GM12878 (cell line): ENCODE data around the gene SF1. TPM values are rescaled to one million over a fixed set of nuclear protein-coding genes. Genes with fewer than 3 reads are reported as not detected.
A peak's percentile ranks its signal among the peaks of the same experiment; 100 is the strongest.

Experiments used
- ATAC-seq: fragments of 200-7000 bp; cut with Tn5 transposase; 3 replicates; pipeline ENCODE4 v1.9.1; 2020; ENCODE audit warnings: mild to moderate bottlenecking, moderate library complexity
- BruUV-seq: library from RNA; stranded (reverse); fragments of 400-500 nt; replicated peaks from 2 replicates; lab custom pipeline; 2021; lab: Mats Ljungman, UMichigan
- CTCF ChIA-PET: fragments of 300-600 bp; sonication (Branson Sonifier 250); formaldehyde crosslinking; extraction: SDS; loops from one replicate; lab custom pipeline; 2021; ENCODE audit warnings: inconsistent platforms; lab: Yijun Ruan, JAX
- POLR2A ChIA-PET: fragments of 350-600 bp; formaldehyde crosslinking; extraction: SDS; loops from one replicate; lab custom pipeline; 2021; ENCODE audit warnings: inconsistent platforms; lab: Charles Lee
- RAD21 ChIA-PET: fragments of 300-600 bp; sonication (Branson Sonifier 250); formaldehyde crosslinking; loops from one replicate; lab custom pipeline; 2023; ENCODE audit warnings: antibody characterized with exemption; ENCODE audit not compliant: unreplicated experiment; lab: Charles Lee
- SMC1A ChIA-PET: fragments of 300-600 bp; sonication (Branson Sonifier 250); formaldehyde crosslinking; loops from one replicate; lab custom pipeline; 2023; ENCODE audit not compliant: unreplicated experiment, uncharacterized antibody; lab: Charles Lee
- DNase-seq: peaks from one replicate; pipeline ENCODE4 v3.0.0-alpha.2; 2011; ENCODE audit warnings: low read depth, low spot score
- FAIRE-seq: peaks from 3 replicates; lab custom pipeline; 2011; peaks lifted over from hg19 to GRCh38; lab: Jason Lieb, UNC
- H2AFZ ChIP-seq: 2 replicates; pipeline ENCODE4 v1.6.0; 2011; ENCODE audit warnings: low read depth, low read length, control low read depth; ENCODE audit not compliant: control insufficient read depth
- H3K27ac ChIP-seq: 2 replicates; pipeline ENCODE4 v1.5.1; 2011; ENCODE audit warnings: control low read depth; ENCODE audit not compliant: control insufficient read depth, insufficient read depth
- H3K27me3 ChIP-seq, 2 experiments: replicated peaks in 1 of 2; 2 replicates each; pipeline versions ENCODE4 v1.6.0 to v1.6.1; 2011; ENCODE audit warnings: low read length in 1 of 2; ENCODE audit not compliant: control insufficient read depth in 2 of 2, insufficient read depth in 2 of 2
- H3K36me3 ChIP-seq, 2 experiments: 2 replicates each; pipeline ENCODE4 v1.5.1; 2011; ENCODE audit warnings: low read length in 1 of 2; ENCODE audit not compliant: control insufficient read depth in 2 of 2, insufficient read depth in 2 of 2
- H3K4me1 ChIP-seq: 2 replicates; pipeline ENCODE4 v1.6.1; 2011; ENCODE audit warnings: mild to moderate bottlenecking, low read length, moderate library complexity, mixed read lengths; ENCODE audit not compliant: control insufficient read depth, insufficient read depth
- H3K4me2 ChIP-seq: 2 replicates; pipeline ENCODE4 v1.6.0; 2011; ENCODE audit warnings: control low read depth; ENCODE audit not compliant: control insufficient read depth, insufficient read depth
- H3K4me3 ChIP-seq: fragments of 200-600 bp; sonication (generic); 2 replicates; pipeline ENCODE4 v1.5.1; 2016
- H3K79me2 ChIP-seq: 2 replicates; pipeline ENCODE4 v1.6.0; 2011; ENCODE audit warnings: low read length; ENCODE audit not compliant: control insufficient read depth, insufficient read depth
- H3K9ac ChIP-seq: 2 replicates; pipeline ENCODE4 v1.8.0; 2011; ENCODE audit warnings: low read length, control low read depth, mixed read lengths; ENCODE audit not compliant: control insufficient read depth, insufficient read depth
- H3K9me3 ChIP-seq: replicated peaks from 3 replicates; pipeline ENCODE4 v1.5.1; 2011; ENCODE audit warnings: mild to moderate bottlenecking, low read length; ENCODE audit not compliant: control insufficient read depth, insufficient read depth
- H4K20me1 ChIP-seq: 2 replicates; pipeline ENCODE4 v1.6.0; 2011; ENCODE audit not compliant: control insufficient read depth, insufficient read depth
- ESRRA ChIP-seq: IDR thresholded peaks from 2 replicates; pipeline ENCODE4 v1.6.1; 2012; ENCODE audit warnings: mild to moderate bottlenecking, low read length, improper control_type of control experiment
- MEF2A ChIP-seq: IDR thresholded peaks from 2 replicates; pipeline ENCODE4 v1.6.1; 2011; ENCODE audit warnings: low read depth, mild to moderate bottlenecking, low read length, moderate library complexity; ENCODE audit not compliant: insufficient read depth
- MXI1 ChIP-seq: fragments of 150-350 bp; IDR thresholded peaks from 2 replicates; pipeline ENCODE4 v1.6.1; 2011; ENCODE audit warnings: low read depth, mild to moderate bottlenecking, inconsistent platforms, low read length, improper control_type of control experiment
- NFIC ChIP-seq: IDR thresholded peaks from 2 replicates; pipeline ENCODE4 v1.6.1; 2012; ENCODE audit warnings: low read depth, mild to moderate bottlenecking, inconsistent platforms, low read length, moderate library complexity
- POLR2A ChIP-seq: IDR thresholded peaks from 2 replicates; pipeline ENCODE4 v1.6.1; 2011; ENCODE audit warnings: low read depth, mild to moderate bottlenecking, low read length
- POLR2AphosphoS2 ChIP-seq: IDR thresholded peaks from 2 replicates; pipeline ENCODE4 v1.6.1; 2011; ENCODE audit warnings: low read depth, mild to moderate bottlenecking, low read length, improper control_type of control experiment, moderate library complexity
- RELB ChIP-seq: fragments of 450-650 bp; IDR thresholded peaks from 2 replicates; pipeline ENCODE4 v1.6.1; 2017; ENCODE audit warnings: low read depth, mild to moderate bottlenecking, moderate library complexity
- REST ChIP-seq: IDR thresholded peaks from 2 replicates; pipeline ENCODE4 v1.6.1; 2012; ENCODE audit warnings: mild to moderate bottlenecking, low read depth, low read length
- USF1 ChIP-seq: IDR thresholded peaks from 2 replicates; pipeline ENCODE4 v1.6.1; 2011; ENCODE audit warnings: borderline replicate concordance, low read depth, mild to moderate bottlenecking, moderate library complexity, mixed read lengths, low read length; ENCODE audit not compliant: insufficient read depth; ENCODE audit errors: extremely low read length
- ZBTB11 ChIP-seq: fragments of 450-650 bp; formaldehyde crosslinking; IDR thresholded peaks from 2 replicates; pipeline ENCODE4 v1.5.0; 2022; ENCODE audit warnings: mild to moderate bottlenecking, missing genetic modification characterization
- WGBS: methylation state at CpG from one replicate; pipeline ENCODE4 v1.1.6; 2016; ENCODE audit warnings: low lambda C conversion rate; ENCODE audit not compliant: insufficient replicate concordance, insufficient coverage; ENCODE audit errors: missing lambda C conversion rate; 5-methylcytosine and 5-hydroxymethylcytosine counted together
- in situ Hi-C: fragments of 300-500 bp; cut with MboI; formaldehyde crosslinking; loops from 9 replicates; pipeline ENCODE4 v1.14.3; 2018; ENCODE audit warnings: mixed read lengths
- intact Hi-C: fragments of 100-400 bp; cut with micrococcal nuclease; formaldehyde crosslinking; loops from one replicate; pipeline ENCODE4 v1.14.2; 2022; ENCODE audit not compliant: unreplicated experiment
- polyA plus RNA-seq, 11 experiments: library from polyadenylated mRNA; depleted of rRNA in 4 of 11; unstranded in 6 of 11; stranded (reverse) in 5 of 11; fragments of >200 nt; fragmentation: Nextera tagmentation in 4 of 11; fragmentation: Illumina TruSeq in 1 of 11; extraction: Ambion mirVana in 4 of 11; extraction: Trizol in 1 of 11; gene quantifications; 1 replicate in 1 of 11; 2 replicates in 10 of 11; pipeline versions ENCODE4 v1.2.1 to v1.2.3, GENCODE V29; 2011 to 2016; ENCODE audit warnings: inconsistent platforms in 2 of 11, missing spikeins in 2 of 11, low read depth in 1 of 11
- total RNA-seq, 4 experiments: library from RNA; depleted of rRNA in 3 of 4; stranded (reverse); fragments of >200 nt in 3 of 4; fragmentation: Illumina TruSeq in 1 of 4; extraction: Trizol in 1 of 4; gene quantifications; 2 replicates each; pipeline versions ENCODE4 v1.2.1 to v1.2.3, GENCODE V29; 2013 to 2021

SF1 gene
- total and polyA plus RNA-seq, 10 of the 15 experiments (the other 5 are each of a cell fraction or from before 2014, with no cell fraction given) = 13.6 to 337 (median 103) TPM

- H3K79me2 ChIP-seq = peaks cover 66% of the 10 kb centered on the region
- no peak for FAIRE-seq
- WGBS = 66% methylated on average over 5 of the region's 5 CpGs
- ChIA-PET RAD21 (interaction anchor here (1.1 to 2.1 kb wide), 2 partner anchors 35 to 86 kb away, joined by 4 to 5 read pairs; no protein-coding TSS in a partner anchor), CTCF (interaction anchor here (0.6 to 2.7 kb wide), 5 partner anchors 9 to 34 kb away, joined by 3 to 15 read pairs (median 4); no protein-coding TSS in a partner anchor), POLR2A (no interaction called here), SMC1A (interaction anchor here (1.4 kb wide), 1 partner anchor 555 kb away, joined by 3 read pairs; no protein-coding TSS in a partner anchor)
- H3K27ac ChIP-seq = no peak overlapping the region
- H3K4me1 ChIP-seq = peaks cover 36% of the 10 kb centered on the region
- H3K36me3 ChIP-seq = peaks cover 24 to 61% of the 10 kb centered on the region in 2 experiments
- no peaks in the 10 kb centered on the region; the same call in 2 of the 3 replicates for H3K9me3 ChIP-seq
- peaks cover 24% of the 10 kb centered on the region for H4K20me1 ChIP-seq
- no peaks in the 10 kb centered on the region for H3K27me3 ChIP-seq
- BruUV-seq = no TSS peak
- in situ Hi-C loops = no loop called here
- no peak overlapping the region for H2AFZ ChIP-seq
- TF ChIP-seq USF1 = no peak
- TF ChIP-seq NFIC = no peak
- TF ChIP-seq ESRRA = no peak
- no peak for TF ChIP-seq REST
- no peak for TF ChIP-seq ZBTB11
- no peak for TF ChIP-seq MXI1
- TF ChIP-seq POLR2AphosphoS2 = no peak
- TF ChIP-seq POLR2A = no peak
- no peak for TF ChIP-seq RELB
- no peak for TF ChIP-seq MEF2A
- 0 out of 2 replicates have a peak overlapping the region, but pooled peaks have one; percentile 14 for H3K4me3 ChIP-seq
- H3K4me2 ChIP-seq = peak overlapping the region; percentile 80
- H3K9ac ChIP-seq = no peak overlapping the region
- intact Hi-C loops = loop anchor here (10.0 kb wide), 1 partner anchor 341 kb away; the partner anchor contains the start of genes TM7SF2 and ZNHIT2
- no peak for DNase-seq
- no peak for ATAC-seq
These were observed 4.2 kb downstream of the SF1 start for GRCh38 chr11:64774144-64774543.
